HG03521 (cell line): ENCODE measurements around the gene C2CD4D.

Experiments
- ATAC-seq: cut with Tn5 transposase; IDR thresholded peaks from one replicate; pipeline ENCODE4 v1.9.1; 2021; ENCODE audit warnings: mild to moderate bottlenecking, moderate library complexity; ENCODE audit not compliant: unreplicated experiment

C2CD4D gene

GRCh38 chr1:151790940-151791651, 48.5 kb downstream of the C2CD4D start:
- ATAC-seq = no peak

- ATAC-seq = peak; percentile 96
These were observed 49.3 kb downstream of the C2CD4D start, which contains the start of gene TDRKH for GRCh38 chr1:151790071-151790939. Gene TDRKH, minus strand, starts transcription at chr1:151790500. Its CDS starts 7,478 bp downstream, at chr1:151783022.
